ENCODE results near the gene POLR2A.

GRCh38 chr17:7495906-7496434 lies 11.8 kb downstream of the POLR2A start:
- no peak for TF ChIP-seq POLR2A (IDR thresholded peaks at IDR 0.05; ENCODE audit: low read depth, low read length)
- no peak for TF ChIP-seq CTCF (IDR thresholded peaks at IDR 0.05; ENCODE audit: extremely low read depth in 1 of 2, insufficient read depth in 1 of 2, low read depth in 1 of 2, low read length in 2 of 2)
- TF ChIP-seq, protein P1, sequence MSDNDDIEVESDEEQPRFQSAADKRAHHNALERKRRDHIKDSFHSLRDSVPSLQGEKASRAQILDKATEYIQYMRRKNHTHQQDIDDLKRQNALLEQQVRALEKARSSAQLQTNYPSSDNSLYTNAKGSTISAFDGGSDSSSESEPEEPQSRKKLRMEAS (IDR thresholded peaks at IDR 0.05; ENCODE audit: insufficient read depth, insufficient read length): no peak
- TF ChIP-seq POLR2AphosphoS5 (IDR thresholded peaks at IDR 0.05; ENCODE audit: insufficient read depth, low read depth, low read length): no peak
- no peak for TF ChIP-seq EZH2 (IDR thresholded peaks at IDR 0.05; ENCODE audit: borderline replicate concordance, low read depth, low read length, severe bottlenecking)
- no peak for TF ChIP-seq MYC (IDR thresholded peaks at IDR 0.05; ENCODE audit: low read depth, low read length)

Data from endothelial cell of umbilical vein (primary cell).